Posterior vena cava (tissue), 2 donors: Measurements from ENCODE around the gene IMMP2L. TPM values are rescaled to one million over a fixed set of nuclear protein-coding genes. Genes with fewer than 3 reads are reported as not detected.

Experiments used
- DNase-seq: peaks from one replicate; pipeline ENCODE4 v3.0.0-alpha.2; 2020; ENCODE audit warnings: low spot score
- intact Hi-C, 2 donors: fragments of 100-400 bp; cut with DNase I; formaldehyde crosslinking; loops; one replicate each; pipeline versions ENCODE4 v1.14.1 to v1.14.2; 2022 to 2023
- total RNA-seq, 2 donors: library from RNA; stranded (reverse); fragmentation: NEBNext Ultra II Directional; extraction: Animal tissue kit (Norgen Biotek cat#: 25700); gene quantifications; one replicate each; pipeline ENCODE4 v1.2.1, GENCODE V29; 2021
- donor health status: DM: yes; HTN: yes; CAD: no.
- donor health status: DM: yes; HTN: yes; CAD: no.

IMMP2L gene
- total RNA-seq, 2 donors from 2014 or later, result 15.9 to 20.5 TPM

- no peak for DNase-seq
- intact Hi-C loops, result no loop called here
Observed at GRCh38 chr7:110637252-110637651, 925.0 kb downstream of the IMMP2L start.

GRCh38 chr7:110633313-110633712 lies 929.0 kb downstream of the IMMP2L start:
- intact Hi-C loops, result no loop called here
- no peak for DNase-seq

GRCh38 chr7:110626414-110626813 lies 935.9 kb downstream of the IMMP2L start:
- no peak for DNase-seq
- intact Hi-C loops, result no loop called here

DNA sequence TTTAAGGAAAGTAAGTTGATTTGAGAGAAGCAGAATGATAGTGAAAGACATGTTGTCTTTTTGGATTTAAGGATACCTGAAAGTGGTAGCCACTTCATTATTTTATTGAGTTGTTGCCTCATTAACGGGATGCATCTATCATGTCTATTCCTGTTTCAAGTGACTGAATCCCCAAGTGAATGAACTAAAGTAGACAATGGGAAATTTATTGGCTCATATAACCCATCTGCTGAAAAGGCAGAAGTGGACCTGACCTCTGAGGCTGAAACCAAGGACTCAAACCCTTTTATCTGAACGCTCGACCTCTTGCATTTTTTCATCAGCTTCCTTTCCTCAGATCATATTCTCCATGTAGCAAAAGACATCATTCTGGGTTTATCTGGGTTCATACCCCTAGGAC lies 937.0 kb downstream of the IMMP2L start:
- no peak for DNase-seq
- intact Hi-C loops, result no loop called here

GRCh38 chr7:110623436-110623835 lies 938.9 kb downstream of the IMMP2L start:
- intact Hi-C loops, result no loop called here
- no peak for DNase-seq

DNA sequence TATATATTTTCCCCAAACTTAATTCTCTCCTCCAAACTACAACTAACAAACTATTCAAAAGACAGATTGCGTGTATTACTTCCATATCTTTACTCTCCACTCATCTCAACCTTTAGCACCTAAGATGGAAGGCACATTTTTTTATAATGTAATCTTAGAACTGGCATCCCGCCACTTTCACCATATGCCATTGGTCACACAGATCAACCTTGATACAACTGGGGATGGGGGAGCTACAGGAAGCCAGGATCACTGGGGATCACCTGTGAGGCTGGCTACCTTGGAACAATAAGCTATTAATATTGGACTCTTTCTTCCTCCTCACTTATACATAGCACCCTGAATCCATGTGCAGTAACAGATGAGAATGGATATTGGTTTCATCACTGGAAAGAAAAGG lies 941.0 kb downstream of the IMMP2L start:
- DNase-seq, result no peak
- intact Hi-C loops, result no loop called here

DNA sequence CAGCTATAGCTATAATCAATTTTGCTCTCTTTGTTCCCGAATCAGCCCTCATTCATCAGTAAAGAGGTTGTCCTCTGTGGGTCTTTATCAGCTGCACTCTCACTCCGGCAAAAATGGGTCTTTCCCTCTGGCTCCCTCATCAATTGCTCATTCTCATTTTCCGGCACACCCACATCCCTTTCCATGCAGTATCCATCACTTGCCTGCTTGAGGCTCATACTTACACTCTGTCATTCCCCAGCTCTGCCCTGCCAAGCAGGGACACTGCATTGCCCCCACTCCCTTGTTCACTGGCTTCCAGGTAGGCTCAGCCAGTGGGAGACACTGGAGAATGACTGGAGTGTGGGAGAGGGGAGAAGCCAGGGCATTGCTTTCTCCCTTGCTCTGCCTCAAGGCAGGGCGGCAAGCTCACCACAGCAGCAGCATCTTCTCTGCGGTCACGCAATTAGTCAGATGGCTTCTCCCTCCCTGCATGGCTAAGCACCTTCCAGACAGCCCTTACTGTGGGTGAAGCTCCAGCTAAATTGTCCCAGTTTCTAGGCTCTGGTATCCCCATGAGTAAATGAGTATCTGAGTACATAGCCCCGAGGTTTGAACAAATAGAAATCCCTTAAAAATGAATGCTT lies 942.1 kb downstream of the IMMP2L start:
- intact Hi-C loops, result no loop called here
- no peak for DNase-seq
